A172 (cell line): Measurements from ENCODE around the gene GNG12. TPM values are rescaled to one million over a fixed set of nuclear protein-coding genes. Genes with fewer than 3 reads are reported as not detected.
A peak's percentile ranks its signal among the peaks of the same experiment; 100 is the strongest.

Experiments used
- DNase-seq: peaks from one replicate; pipeline ENCODE4 v3.0.0-alpha.2; 2015; ENCODE audit warnings: low spot score
- total RNA-seq: library from RNA; depleted of rRNA; stranded (reverse); fragments of >200 nt; shearing (Covaris generic); gene quantifications from 2 replicates; pipeline ENCODE4 v1.2.3, GENCODE V29; 2014

GNG12 gene
- total RNA-seq, 1 experiment from 2014 or later = 195 TPM

- DNase-seq = peak; percentile 86
Measured at GRCh38 chr1:67708606-67709005, 124.7 kb downstream of the GNG12 start.

GRCh38 chr1:67705735-67706453 is 127.4 kb downstream of the GNG12 start:
- DNase-seq = no peak

- DNase-seq = no peak
Measured at GRCh38 chr1:67704351-67704750, 128.9 kb downstream of the GNG12 start.

GRCh38 chr1:67701876-67702275 is 131.4 kb downstream of the GNG12 start:
- no peak for DNase-seq

- peak; percentile 93 for DNase-seq
Measured at GRCh38 chr1:67700692-67701410, 132.4 kb downstream of the GNG12 start.

- no peak for DNase-seq
Measured at GRCh38 chr1:67700220-67700619, 133.0 kb downstream of the GNG12 start.

- DNase-seq = no peak
Measured at GRCh38 chr1:67696708-67697107, 136.6 kb downstream of the GNG12 start.

GRCh38 chr1:67695963-67696362 is 137.3 kb downstream of the GNG12 start:
- DNase-seq = no peak

GRCh38 chr1:67691712-67692111 is 141.6 kb downstream of the GNG12 start:
- no peak for DNase-seq

GRCh38 chr1:67690411-67690810 is 142.9 kb downstream of the GNG12 start:
- DNase-seq = no peak

GRCh38 chr1:67690018-67690363 is 143.3 kb downstream of the GNG12 start:
- DNase-seq = no peak

GRCh38 chr1:67689267-67690017 is 143.8 kb downstream of the GNG12 start:
- no peak for DNase-seq

GRCh38 chr1:67688526-67689219 is 144.6 kb downstream of the GNG12 start:
- DNase-seq = no peak

- no peak for DNase-seq
Measured at GRCh38 chr1:67687649-67688048, 145.6 kb downstream of the GNG12 start.

- no peak for DNase-seq
Measured at GRCh38 chr1:67687198-67687545, 146.1 kb downstream of the GNG12 start.

GRCh38 chr1:67686267-67687197 is 146.7 kb downstream of the GNG12 start:
- peak; percentile 96 for DNase-seq

GRCh38 chr1:67685558-67686266 is 147.6 kb downstream of the GNG12 start:
- DNase-seq = no peak

GRCh38 chr1:67685067-67685557 is 148.2 kb downstream of the GNG12 start, which contains the start of gene GADD45A:
GADD45A (plus strand) TSS chr1:67685201; CDS start chr1:67685495, 294 bp downstream.
- DNase-seq = peak; percentile 98

- no peak for DNase-seq
Measured at GRCh38 chr1:67684526-67685066, 148.7 kb downstream of the GNG12 start.
